Liver (tissue), 3 donors: ENCODE data around the gene SIRPA.

Experiments used
- CTCF ChIP-seq: fragments of 150-350 bp; IDR thresholded peaks from 2 replicates; pipeline ENCODE4 v1.5.1; 2017; ENCODE audit warnings: improper control_type of control experiment, low read depth, low read length; ENCODE audit not compliant: missing input control
- FOXA2 ChIP-seq: IDR thresholded peaks from 2 replicates; pipeline ENCODE4 v1.6.1; 2016; ENCODE audit warnings: antibody characterized with exemption
- JUND ChIP-seq, 2 donors: IDR thresholded peaks; 2 replicates each; pipeline ENCODE4 v1.6.1; 2016; ENCODE audit warnings: antibody characterized with exemption in 2 of 2
- MAX ChIP-seq: IDR thresholded peaks from 2 replicates; pipeline ENCODE4 v1.6.1; 2016; ENCODE audit warnings: antibody characterized with exemption
- SP1 ChIP-seq: IDR thresholded peaks from 2 replicates; pipeline ENCODE4 v1.6.1; 2018; ENCODE audit warnings: antibody characterized with exemption, mild to moderate bottlenecking
- YY1 ChIP-seq: IDR thresholded peaks from 2 replicates; pipeline ENCODE4 v1.6.1; 2016; ENCODE audit warnings: antibody characterized with exemption, mild to moderate bottlenecking
- TF ChIP-seq, protein P1 (sequence below): IDR thresholded peaks from 2 replicates; pipeline ENCODE4 v1.6.1; 2016; ENCODE audit warnings: antibody characterized with exemption
- donor health status: healthy.
- donor health status: healthy.

DNA sequence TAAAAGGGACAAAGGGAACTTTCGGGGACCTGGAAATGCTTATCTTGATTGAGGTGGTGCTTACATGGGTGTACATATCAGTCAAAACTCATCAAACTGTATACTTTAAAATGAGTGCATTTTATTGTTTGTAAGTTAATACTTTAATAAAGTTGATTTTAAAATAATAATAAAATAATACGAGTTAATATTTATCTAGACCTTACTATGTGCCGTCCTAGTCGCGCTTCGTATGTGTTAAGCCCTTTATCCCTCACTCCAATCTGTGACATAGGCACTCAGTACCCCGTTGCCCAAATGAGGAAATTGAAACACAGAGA, 51.2 kb downstream of the SIRPA start:
- TF ChIP-seq, protein P1, sequence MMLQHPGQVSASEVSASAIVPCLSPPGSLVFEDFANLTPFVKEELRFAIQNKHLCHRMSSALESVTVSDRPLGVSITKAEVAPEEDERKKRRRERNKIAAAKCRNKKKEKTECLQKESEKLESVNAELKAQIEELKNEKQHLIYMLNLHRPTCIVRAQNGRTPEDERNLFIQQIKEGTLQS = no peak
- TF ChIP-seq CTCF (no peak), FOXA2 (no peak), YY1 (no peak), SP1 (no peak), MAX (no peak), JUND (IDR thresholded peaks at IDR 0.05) (no peak)
